GM18909 (cell line): Measurements from ENCODE around the gene RGL2.

ENCODE experiments used
- ATAC-seq: cut with Tn5 transposase; IDR thresholded peaks from one replicate; pipeline ENCODE4 v1.9.1; 2021; ENCODE audit warnings: mild to moderate bottlenecking; ENCODE audit not compliant: unreplicated experiment, poor library complexity

RGL2 gene

GRCh38 chr6:33316603-33317418, 18.1 kb upstream of the RGL2 start:
- no peak for ATAC-seq

DNA sequence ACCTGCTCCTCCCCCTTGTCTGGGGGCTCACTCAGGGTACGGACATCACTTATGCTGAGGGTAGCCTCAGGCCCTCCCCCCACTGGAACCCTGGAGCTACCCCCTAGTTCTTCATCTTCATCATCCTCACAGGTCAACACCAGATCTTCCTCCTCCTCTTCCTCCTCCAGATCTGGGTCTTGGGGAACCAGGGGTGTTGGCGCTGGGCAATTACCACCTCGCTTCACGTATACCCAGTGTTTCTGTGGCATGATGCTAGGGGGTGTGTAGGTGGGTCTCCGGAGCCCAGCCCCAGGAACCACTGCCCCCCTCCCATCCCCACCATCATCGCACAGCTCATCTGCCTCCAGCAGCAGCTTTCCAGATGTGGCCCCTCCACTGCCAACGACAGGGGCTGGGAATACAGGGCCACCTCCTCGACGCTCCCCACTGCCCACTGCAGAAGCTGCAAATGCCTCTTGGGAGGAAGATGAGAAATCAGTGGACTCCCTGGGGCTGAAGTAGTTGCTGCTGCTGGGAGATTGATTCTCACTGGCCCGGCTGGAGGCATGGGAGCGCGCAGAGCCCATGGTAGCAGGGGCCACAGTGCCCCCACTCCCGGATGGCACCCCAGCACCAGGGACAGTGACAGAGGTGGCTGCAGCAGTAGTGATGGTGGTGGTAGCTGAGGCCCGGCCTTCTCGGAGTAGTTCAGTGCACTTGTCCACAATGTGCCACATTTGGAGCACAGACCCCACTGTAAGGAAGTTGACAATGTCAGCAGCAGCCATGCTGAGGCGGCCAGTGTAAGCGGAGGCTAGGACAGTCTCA, 17.3 kb upstream of the RGL2 start:
- no peak for ATAC-seq

GRCh38 chr6:33314943-33315792, 16.4 kb upstream of the RGL2 start:
- ATAC-seq, result no peak

DNA sequence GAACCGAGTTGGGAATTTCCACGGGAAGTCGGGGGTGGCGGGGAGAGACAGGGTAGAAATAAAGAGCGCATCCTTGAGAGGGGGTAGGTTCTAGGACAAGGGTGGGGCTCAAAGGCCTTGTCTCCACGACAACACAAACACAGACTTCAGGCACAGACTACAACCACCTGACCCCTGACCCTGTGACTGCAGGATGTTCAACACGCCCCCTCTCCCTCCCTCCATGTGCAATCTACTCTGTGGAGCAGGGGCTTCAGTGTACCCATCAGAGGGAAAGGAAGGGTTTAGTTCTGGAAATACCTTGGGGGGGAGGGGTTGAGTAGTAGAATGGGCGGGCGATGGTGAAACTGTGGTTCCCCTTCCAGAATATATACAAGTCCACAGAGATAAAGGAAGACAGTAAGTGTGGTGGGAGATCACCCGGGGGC, 15.8 kb upstream of the RGL2 start:
- no peak for ATAC-seq

DNA sequence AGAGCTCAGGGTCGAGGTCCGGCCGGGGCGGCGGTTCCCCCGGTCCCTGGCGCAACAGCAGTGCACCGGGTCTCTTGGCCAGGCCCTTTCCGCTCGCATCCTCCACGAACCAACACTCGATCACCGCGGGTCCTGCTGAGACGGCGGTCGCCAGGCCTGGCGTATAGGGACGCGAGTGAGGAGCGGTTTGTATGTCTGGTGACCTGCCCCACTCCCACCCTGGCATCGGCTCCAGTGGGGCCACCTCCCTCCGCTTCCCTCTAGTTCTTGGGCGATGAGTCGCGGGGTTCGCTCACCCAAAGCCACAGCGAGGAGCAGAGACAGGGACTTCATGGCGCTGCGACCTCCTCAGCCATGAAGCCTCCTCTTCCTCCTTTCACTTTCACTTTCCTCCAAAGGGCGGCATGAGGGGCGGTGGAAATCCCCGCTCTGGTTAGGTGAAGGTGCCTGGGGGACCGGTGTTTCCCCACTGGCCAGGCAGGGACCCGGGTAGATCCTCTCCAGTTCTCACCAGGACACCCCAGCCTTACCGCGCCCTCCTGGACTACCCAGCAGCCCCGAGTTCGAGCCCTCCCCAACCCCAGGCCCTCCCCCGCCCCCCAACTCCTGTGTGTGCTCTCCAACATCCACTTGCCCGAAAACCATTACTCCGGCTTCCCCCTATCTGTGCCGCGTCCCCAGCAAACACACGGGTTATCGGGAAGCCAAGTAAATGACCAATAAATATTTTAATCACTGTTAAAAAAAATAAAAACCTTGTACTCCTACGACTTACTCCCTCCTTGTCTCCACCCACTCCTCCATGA, 15.2 kb upstream of the RGL2 start, which contains the start of gene TAPBP:
Gene TAPBP (minus strand): TSS at position 370 of the 806 bp plus-strand sequence. CDS start 37 bp downstream, at position 333.
- ATAC-seq, result peak; percentile 41

DNA sequence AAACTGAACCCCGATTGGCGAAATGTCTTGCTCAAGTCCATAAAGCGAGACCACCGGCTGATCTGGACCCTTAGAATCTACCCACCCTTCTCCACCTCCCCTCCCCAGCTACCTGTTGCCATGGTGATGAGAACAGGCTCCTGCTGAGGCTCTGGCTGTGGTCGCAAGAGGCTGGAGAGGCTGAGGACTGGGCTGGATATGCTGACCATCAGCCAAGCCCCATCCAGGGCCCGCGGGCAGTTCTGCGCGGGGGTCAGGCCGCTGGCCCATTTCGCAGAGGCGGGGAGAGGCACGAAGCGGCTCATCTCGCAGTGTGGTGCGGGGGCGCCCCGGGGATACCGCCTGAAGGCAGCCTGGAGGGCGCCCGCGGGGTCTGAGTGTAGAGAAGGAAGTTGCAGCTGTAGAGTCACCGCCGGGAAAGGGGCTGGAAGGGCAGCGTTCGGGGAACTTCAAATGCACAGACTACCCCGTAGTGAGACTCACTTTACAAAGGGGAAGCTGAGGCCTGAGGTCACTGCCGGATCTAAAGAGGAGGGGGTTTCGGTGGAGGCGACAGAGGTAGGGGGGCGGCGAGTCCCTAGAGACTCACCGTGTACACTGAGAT, 14.5 kb upstream of the RGL2 start:
- ATAC-seq, result no peak

- no peak for ATAC-seq
Measured at GRCh38 chr6:33312361-33313104, 13.8 kb upstream of the RGL2 start.

DNA sequence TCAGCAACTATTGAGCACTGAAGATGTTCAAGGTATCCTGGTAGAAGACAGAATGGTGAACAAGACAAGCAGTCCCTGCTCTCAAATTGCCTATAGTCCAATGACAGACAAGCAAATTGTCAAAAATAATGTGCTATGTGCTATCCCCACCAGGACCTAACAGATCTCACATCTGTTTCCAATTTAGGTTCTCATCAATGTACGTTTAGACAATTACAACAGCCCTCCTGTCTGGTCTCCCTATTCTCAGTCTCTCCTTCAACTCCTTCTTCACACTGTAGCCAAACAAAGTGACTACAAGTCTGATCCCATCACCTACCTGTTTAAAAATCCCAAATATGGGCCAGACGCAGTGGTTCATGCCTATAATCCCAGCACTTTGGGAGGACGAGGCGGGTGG, 7.6 kb upstream of the RGL2 start:
- no peak for ATAC-seq

DNA sequence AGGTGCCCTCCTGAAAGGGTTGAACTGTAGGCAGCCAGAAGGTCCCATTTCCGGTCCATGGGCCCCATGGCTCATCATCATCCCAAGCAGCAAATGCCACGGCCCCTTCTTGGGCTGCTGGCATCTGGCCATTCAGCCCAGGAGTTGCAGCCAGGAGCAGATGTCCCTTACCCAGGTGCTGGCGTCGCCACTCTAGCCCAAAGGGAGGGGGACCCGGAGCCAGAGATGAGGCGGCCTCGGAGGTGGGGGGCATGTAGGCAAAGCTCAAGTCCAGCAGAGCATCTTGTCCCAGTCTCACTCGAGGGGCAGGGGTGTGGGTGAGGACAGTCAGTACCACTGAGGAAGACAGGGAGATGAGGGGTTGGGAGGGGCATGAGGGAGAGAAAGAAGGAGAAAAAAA, 6.3 kb upstream of the RGL2 start:
- no peak for ATAC-seq

DNA sequence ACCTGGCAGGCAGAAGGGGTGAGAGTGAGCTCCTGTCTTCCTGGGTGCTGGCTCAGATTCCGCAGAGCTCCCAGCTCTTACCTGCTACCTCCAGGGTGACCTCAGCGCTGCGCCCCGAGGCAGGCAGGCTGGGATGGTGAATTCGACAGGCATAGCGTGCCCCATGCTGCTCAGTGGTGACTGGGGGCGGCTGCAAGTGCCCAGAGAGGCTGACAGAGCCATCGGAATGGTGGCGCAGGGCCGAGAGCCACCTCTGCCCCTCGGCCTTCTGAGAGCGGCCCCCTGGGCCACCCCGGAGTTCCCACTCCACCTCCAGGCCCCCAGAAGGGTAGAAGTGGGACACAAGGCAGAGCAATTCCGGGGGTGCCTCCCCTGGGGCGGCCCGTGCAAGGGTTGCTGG, 5.5 kb upstream of the RGL2 start:
- no peak for ATAC-seq

DNA sequence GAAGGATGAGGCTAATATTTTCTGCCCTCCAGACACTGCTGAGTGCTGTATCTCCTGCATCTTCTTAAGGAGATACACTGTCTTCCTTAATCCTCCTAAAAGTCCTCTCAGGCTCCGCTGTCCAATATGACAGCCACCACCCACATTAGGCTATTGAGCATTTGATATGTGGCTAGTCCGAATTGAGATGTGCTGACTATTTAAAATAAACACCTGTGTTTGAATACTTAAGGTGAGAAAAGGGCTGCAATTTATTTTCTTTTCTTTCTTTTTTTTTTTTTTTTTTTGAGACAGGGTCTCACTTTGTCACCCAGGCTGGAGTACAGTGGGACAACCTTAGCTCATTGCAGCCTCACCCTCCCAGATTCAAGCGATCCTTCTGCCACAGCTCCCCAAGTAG, 3.1 kb upstream of the RGL2 start:
- ATAC-seq, result no peak

- peak; percentile 77 for ATAC-seq
Measured at GRCh38 chr6:33299237-33299944, 649 bp upstream of the RGL2 start.

DNA sequence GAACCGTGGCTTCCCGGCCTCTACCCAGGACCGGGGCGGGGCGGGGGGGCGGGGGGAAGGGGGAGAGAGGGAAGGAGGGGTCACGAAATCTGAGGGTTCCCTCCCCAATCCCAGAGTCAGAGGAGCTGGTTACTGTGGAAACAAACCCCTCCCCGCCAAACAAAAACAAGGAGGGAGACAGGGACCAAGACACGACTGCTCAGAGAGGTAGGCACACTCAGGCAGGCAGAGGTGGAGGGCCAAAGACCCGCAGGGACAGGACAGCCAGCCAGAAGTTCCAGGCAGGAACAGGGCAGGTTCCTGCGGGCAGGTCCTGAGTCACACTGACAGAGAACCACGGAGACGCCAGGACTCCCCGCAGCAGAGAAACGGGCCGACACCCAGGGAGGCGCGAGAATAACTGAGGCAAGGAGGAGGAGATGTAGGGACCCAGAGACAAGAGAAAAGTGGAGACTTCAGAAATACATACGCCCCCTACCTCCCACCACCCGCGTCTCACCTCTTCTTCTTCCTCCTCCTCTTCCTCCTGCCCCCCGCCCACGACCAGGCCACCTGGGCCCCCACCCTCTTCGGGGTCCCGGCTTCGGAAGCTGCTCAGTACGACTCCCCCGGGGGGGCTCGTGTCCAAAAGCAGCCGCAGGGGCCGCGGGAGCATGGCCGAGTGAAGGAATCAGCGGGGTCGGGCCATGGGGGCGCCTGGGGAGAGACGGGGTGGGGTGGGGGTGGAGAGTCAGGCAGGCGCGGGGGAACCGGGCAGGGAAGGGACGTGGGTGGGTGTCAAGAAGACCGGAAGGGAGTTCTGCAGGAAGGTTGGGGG, 578 bp downstream of the RGL2 start:
- no peak for ATAC-seq

- no peak for ATAC-seq
Measured at GRCh38 chr6:33297406-33297955, 1.3 kb downstream of the RGL2 start.

DNA sequence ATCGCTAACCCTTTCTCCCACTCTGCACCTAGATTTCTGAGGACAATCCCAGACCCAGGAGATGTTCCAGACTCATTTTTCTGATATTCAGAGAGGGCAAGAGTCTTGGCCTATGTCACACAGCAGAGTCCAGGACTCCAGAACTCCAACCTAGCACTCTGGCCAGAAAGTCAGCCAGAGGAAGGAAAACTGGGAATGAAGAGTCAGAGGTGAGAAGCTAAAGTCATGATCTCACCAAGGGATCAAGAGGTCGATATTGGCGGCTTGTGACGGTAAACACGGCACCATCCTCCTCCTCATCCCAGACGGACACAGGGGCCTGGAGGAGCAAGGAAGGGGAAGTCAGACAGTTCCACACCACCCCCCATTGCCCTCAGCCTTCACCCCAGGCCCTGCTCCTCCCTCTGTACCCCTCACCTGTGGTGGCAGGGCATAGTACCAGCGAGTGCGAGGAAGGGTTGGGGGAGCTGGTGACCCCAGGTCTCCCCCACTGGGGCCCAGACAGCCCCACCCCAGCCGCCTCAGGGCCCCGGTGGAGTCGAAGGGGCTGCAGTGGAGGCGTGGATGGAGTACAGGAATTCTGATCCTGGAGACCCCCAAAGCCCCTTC, 1.8 kb downstream of the RGL2 start:
- no peak for ATAC-seq

DNA sequence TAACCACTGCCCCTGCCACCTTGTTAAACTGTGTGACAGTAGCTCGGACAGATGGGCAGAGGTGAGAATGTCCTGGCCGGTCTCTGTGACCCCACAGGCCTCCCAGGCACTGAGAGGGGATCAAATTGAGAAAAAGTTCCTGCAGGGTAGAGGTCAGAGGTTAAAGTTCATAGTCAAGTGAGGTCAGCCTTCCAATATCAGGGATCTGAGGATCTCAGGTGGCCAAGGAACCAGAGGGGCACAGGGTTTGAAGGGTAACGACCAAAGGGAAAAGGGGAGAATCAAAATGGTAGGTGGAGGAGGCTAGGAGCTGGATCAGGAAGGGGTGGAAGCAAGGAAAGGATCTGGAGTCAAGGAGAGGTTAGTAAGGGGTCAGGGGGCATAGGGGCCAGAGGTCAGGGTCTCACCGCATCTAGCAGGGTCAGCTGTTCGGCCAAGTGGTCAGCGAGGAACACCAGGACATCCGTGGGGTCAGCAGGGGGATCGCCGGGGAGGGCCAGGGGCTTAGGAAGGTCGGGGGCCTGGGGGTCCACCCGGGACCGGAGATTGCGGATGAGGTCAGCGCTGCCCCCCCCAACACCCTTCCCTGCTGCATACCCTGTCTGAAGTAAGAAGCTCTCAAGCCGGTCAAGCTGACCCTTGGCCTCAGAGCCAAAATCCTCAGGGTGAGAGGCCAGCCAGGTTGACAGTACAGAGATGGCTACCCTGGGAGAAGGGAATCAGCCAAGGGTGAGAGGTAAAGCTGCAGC, 2.9 kb downstream of the RGL2 start:
- no peak for ATAC-seq
